ENCODE results near the gene WASF3.

DNA sequence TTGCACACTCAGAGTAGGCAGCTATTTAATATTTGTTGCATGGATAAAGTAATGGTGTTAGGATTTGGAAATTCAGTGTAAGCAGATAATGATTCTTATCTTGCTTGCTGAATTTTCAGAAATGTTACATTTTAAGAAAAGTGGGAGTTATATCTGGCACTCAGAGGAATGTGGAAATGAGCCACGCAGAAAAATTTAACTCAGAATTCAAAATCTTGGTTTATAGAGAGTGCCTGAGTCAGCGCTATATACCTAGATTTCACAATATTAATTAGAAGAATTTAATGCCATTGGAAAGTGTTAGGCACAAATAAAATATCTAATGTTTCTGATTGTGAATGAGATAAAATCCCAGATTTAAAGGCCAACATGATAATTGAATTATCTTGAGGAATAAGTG, 106.8 kb downstream of the WASF3 start:
- TF ChIP-seq EZH2phosphoT487 (IDR thresholded peaks at IDR 0.05; ENCODE audit: unreplicated experiment) (no peak), POLR2AphosphoS5 (IDR thresholded peaks at IDR 0.05; ENCODE audit: low read depth) (no peak), CTCF (conservative IDR thresholded peaks at IDR 0.05; ENCODE audit: low read depth in 2 of 2) (no peak), ZNF331 (CRISPR knock-in tag; IDR thresholded peaks at IDR 0.05; ENCODE audit: low read depth) (no peak), EZH2 (IDR thresholded peaks at IDR 0.05; ENCODE audit: low read depth, unreplicated experiment) (no peak), ZNF462 (CRISPR knock-in tag; IDR thresholded peaks at IDR 0.05) (no peak), NANOG (IDR thresholded peaks at IDR 0.05; ENCODE audit: borderline replicate concordance) (no peak)
- TF ChIP-seq, protein P1, sequence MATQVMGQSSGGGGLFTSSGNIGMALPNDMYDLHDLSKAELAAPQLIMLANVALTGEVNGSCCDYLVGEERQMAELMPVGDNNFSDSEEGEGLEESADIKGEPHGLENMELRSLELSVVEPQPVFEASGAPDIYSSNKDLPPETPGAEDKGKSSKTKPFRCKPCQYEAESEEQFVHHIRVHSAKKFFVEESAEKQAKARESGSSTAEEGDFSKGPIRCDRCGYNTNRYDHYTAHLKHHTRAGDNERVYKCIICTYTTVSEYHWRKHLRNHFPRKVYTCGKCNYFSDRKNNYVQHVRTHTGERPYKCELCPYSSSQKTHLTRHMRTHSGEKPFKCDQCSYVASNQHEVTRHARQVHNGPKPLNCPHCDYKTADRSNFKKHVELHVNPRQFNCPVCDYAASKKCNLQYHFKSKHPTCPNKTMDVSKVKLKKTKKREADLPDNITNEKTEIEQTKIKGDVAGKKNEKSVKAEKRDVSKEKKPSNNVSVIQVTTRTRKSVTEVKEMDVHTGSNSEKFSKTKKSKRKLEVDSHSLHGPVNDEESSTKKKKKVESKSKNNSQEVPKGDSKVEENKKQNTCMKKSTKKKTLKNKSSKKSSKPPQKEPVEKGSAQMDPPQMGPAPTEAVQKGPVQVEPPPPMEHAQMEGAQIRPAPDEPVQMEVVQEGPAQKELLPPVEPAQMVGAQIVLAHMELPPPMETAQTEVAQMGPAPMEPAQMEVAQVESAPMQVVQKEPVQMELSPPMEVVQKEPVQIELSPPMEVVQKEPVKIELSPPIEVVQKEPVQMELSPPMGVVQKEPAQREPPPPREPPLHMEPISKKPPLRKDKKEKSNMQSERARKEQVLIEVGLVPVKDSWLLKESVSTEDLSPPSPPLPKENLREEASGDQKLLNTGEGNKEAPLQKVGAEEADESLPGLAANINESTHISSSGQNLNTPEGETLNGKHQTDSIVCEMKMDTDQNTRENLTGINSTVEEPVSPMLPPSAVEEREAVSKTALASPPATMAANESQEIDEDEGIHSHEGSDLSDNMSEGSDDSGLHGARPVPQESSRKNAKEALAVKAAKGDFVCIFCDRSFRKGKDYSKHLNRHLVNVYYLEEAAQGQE (IDR thresholded peaks at IDR 0.05; ENCODE audit: unreplicated experiment), result no peak

Data from GM23338 (cell line).